C4-2B (cell line): ENCODE data around the gene USP6NL.
A peak's percentile ranks its signal among the peaks of the same experiment; 100 is the strongest.

ENCODE experiments used
- H3K27ac ChIP-seq: fragments of 450-650 bp; 2 replicates; pipeline ENCODE4 v1.5.1; 2017
- ZFX ChIP-seq: fragments of 450-650 bp; IDR thresholded peaks from 2 replicates; pipeline ENCODE4 v1.6.1; 2017
- TF ChIP-seq, protein P1 (sequence below): fragments of 450-650 bp; conservative IDR thresholded peaks from 2 replicates; pipeline ENCODE4 v1.5.1; 2017; ENCODE audit warnings: mild to moderate bottlenecking

USP6NL gene

GRCh38 chr10:11429439-11430052 is 181.9 kb downstream of the USP6NL start:
- H3K27ac ChIP-seq, result no peak overlapping the region
- TF ChIP-seq, protein P1, sequence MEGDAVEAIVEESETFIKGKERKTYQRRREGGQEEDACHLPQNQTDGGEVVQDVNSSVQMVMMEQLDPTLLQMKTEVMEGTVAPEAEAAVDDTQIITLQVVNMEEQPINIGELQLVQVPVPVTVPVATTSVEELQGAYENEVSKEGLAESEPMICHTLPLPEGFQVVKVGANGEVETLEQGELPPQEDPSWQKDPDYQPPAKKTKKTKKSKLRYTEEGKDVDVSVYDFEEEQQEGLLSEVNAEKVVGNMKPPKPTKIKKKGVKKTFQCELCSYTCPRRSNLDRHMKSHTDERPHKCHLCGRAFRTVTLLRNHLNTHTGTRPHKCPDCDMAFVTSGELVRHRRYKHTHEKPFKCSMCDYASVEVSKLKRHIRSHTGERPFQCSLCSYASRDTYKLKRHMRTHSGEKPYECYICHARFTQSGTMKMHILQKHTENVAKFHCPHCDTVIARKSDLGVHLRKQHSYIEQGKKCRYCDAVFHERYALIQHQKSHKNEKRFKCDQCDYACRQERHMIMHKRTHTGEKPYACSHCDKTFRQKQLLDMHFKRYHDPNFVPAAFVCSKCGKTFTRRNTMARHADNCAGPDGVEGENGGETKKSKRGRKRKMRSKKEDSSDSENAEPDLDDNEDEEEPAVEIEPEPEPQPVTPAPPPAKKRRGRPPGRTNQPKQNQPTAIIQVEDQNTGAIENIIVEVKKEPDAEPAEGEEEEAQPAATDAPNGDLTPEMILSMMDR, result no peak
- no peak for TF ChIP-seq ZFX

- no peak overlapping the region for H3K27ac ChIP-seq
- no peak for TF ChIP-seq ZFX
- TF ChIP-seq, protein P1, result no peak
These were observed 185.8 kb downstream of the USP6NL start for GRCh38 chr10:11425676-11426075.

- no peak overlapping the region for H3K27ac ChIP-seq
- TF ChIP-seq ZFX, result no peak
These were observed 186.2 kb downstream of the USP6NL start for GRCh38 chr10:11425296-11425610.

GRCh38 chr10:11424456-11425295 is 186.8 kb downstream of the USP6NL start:
- H3K27ac ChIP-seq, result no peak overlapping the region
- no peak for TF ChIP-seq ZFX
- TF ChIP-seq, protein P1, result peak; percentile 96

DNA sequence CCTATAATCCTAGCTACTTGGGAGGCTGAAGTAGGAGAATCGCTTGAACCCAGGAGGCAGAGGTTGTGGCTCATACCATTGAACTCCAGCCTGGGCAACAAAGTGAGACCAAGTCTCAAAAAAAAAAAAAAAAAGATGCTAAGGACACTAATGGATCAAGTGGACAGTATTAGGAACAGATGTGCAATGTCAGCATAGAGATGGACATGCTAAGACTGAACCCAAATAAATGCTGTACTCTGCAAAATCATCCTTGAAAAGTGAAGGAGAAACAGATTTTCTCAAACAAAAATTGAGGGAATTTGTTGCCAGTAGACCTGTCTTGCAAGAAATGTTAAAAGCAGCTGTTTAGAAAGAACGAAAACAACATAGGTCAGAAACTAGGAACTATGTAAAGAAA is 194.5 kb downstream of the USP6NL start:
- TF ChIP-seq, protein P1, result no peak
- no peak for TF ChIP-seq ZFX

GRCh38 chr10:11415095-11415494 is 196.4 kb downstream of the USP6NL start:
- H3K27ac ChIP-seq, result no peak overlapping the region

More for the DNA sequence above, 194.5 kb downstream of the USP6NL start:
- no peak overlapping the region for H3K27ac ChIP-seq

GRCh38 chr10:11414314-11415038 is 197.0 kb downstream of the USP6NL start:
- TF ChIP-seq ZFX, result no peak
- TF ChIP-seq, protein P1, result no peak
- no peak overlapping the region for H3K27ac ChIP-seq

More at GRCh38 chr10:11415095-11415494, 196.4 kb downstream of the USP6NL start:
- TF ChIP-seq, protein P1, result no peak
- no peak for TF ChIP-seq ZFX
